H9 (cell line): ENCODE results near the gene GIPC1. TPM values are rescaled to one million over a fixed set of nuclear protein-coding genes. Genes with fewer than 3 reads are reported as not detected.

Experiments used
- DNase-seq: peaks from one replicate; pipeline ENCODE4 v3.0.0-alpha.2; 2017
- H2AFZ ChIP-seq: one replicate; pipeline ENCODE4 v1.6.1; 2013; ENCODE audit warnings: mild to moderate bottlenecking, low read length, control low read depth, moderate library complexity
- H2AK5ac ChIP-seq: 2 replicates; pipeline ENCODE4 v1.6.1; 2013; ENCODE audit warnings: low read length, control low read depth, mixed read lengths; ENCODE audit not compliant: insufficient read length
- H2BK120ac ChIP-seq: one replicate; pipeline ENCODE4 v1.6.1; 2013; ENCODE audit warnings: low read depth, mild to moderate bottlenecking, low read length, control low read depth, inconsistent platforms; ENCODE audit not compliant: poor library complexity, severe bottlenecking
- H2BK12ac ChIP-seq: 2 replicates; pipeline ENCODE4 v1.6.1; 2013; ENCODE audit warnings: low read length, control low read depth, mixed read lengths, low read depth; ENCODE audit not compliant: insufficient read length
- H2BK15ac ChIP-seq: 2 replicates; pipeline ENCODE4 v1.6.1; 2013; ENCODE audit warnings: low read depth, low read length, control low read depth
- H2BK20ac ChIP-seq: one replicate; pipeline ENCODE4 v1.6.1; 2013; ENCODE audit warnings: low read depth, mild to moderate bottlenecking, low read length, control low read depth, inconsistent platforms; ENCODE audit not compliant: poor library complexity, severe bottlenecking
- H2BK5ac ChIP-seq: 2 replicates; pipeline ENCODE4 v1.6.1; 2013; ENCODE audit warnings: low read length, control low read depth, mixed read lengths; ENCODE audit not compliant: insufficient read length
- H3K14ac ChIP-seq: 2 replicates; pipeline ENCODE4 v1.6.1; 2013; ENCODE audit warnings: low read length, control low read depth; ENCODE audit not compliant: insufficient read depth
- H3K18ac ChIP-seq: 2 replicates; pipeline ENCODE4 v1.6.1; 2013; ENCODE audit warnings: low read depth, mild to moderate bottlenecking, mixed read lengths, low read length, control low read depth; ENCODE audit not compliant: insufficient read length
- H3K23ac ChIP-seq: 2 replicates; pipeline ENCODE4 v1.6.1; 2013; ENCODE audit warnings: low read length, control low read depth, mixed read lengths, low read depth; ENCODE audit not compliant: insufficient read length
- H3K23me2 ChIP-seq: 2 replicates; pipeline ENCODE4 v1.6.1; 2013; ENCODE audit warnings: low read depth, mild to moderate bottlenecking, mixed read lengths, low read length, control low read depth; ENCODE audit not compliant: insufficient read length, poor library complexity, severe bottlenecking
- H3K27ac ChIP-seq: 2 replicates; pipeline ENCODE4 v1.5.1; 2013; ENCODE audit warnings: low read length, control low read depth, mixed read lengths, low read depth; ENCODE audit not compliant: insufficient read length
- H3K27me3 ChIP-seq: 2 replicates; pipeline ENCODE4 v1.6.1; 2013; ENCODE audit warnings: low read length, control low read depth, inconsistent platforms; ENCODE audit not compliant: insufficient read depth
- H3K4ac ChIP-seq: 2 replicates; pipeline ENCODE4 v1.6.1; 2013; ENCODE audit warnings: low read depth, mild to moderate bottlenecking, control low read depth, inconsistent platforms, low read length, moderate library complexity
- H3K4me1 ChIP-seq: 2 replicates; pipeline ENCODE4 v1.6.1; 2013; ENCODE audit warnings: low read length, control low read depth, inconsistent platforms; ENCODE audit not compliant: insufficient read depth
- H3K4me2 ChIP-seq: 2 replicates; pipeline ENCODE4 v1.6.1; 2013; ENCODE audit warnings: low read length, control low read depth, mixed read lengths; ENCODE audit not compliant: insufficient read length, insufficient read depth
- H3K56ac ChIP-seq: 2 replicates; pipeline ENCODE4 v1.6.1; 2013; ENCODE audit warnings: low read depth, mild to moderate bottlenecking, mixed read lengths, low read length, control low read depth; ENCODE audit not compliant: insufficient read length
- H3K79me1 ChIP-seq: 2 replicates; pipeline ENCODE4 v1.6.1; 2013; ENCODE audit warnings: low read depth, mild to moderate bottlenecking, moderate library complexity, low read length, control low read depth, inconsistent platforms; ENCODE audit not compliant: insufficient read depth, poor library complexity, severe bottlenecking
- H3K79me2 ChIP-seq: 2 replicates; pipeline ENCODE4 v1.6.1; 2013; ENCODE audit warnings: low read length, control low read depth, inconsistent platforms; ENCODE audit not compliant: insufficient read depth
- H3K9ac ChIP-seq: 2 replicates; pipeline ENCODE4 v1.6.1; 2013; ENCODE audit warnings: low read length, control low read depth, mixed read lengths; ENCODE audit not compliant: insufficient read length; ENCODE audit errors: extremely low read depth
- H3K9me3 ChIP-seq: one replicate; pipeline ENCODE4 v1.6.1; 2013; ENCODE audit warnings: low read depth, low read length, inconsistent platforms; ENCODE audit not compliant: control insufficient read depth
- H3T11ph ChIP-seq: one replicate; pipeline ENCODE4 v1.6.1; 2013; ENCODE audit warnings: mild to moderate bottlenecking, low read length, control low read depth, inconsistent platforms
- H4K20me1 ChIP-seq: one replicate; pipeline ENCODE4 v1.6.1; 2013; ENCODE audit not compliant: control insufficient read depth, insufficient read length, insufficient read depth
- H4K5ac ChIP-seq: 2 replicates; pipeline ENCODE4 v1.6.1; 2013; ENCODE audit warnings: low read depth, mild to moderate bottlenecking, mixed read lengths, low read length, control low read depth; ENCODE audit not compliant: insufficient read length
- H4K8ac ChIP-seq: replicated peaks from 2 replicates; pipeline ENCODE4 v1.6.1; 2013; ENCODE audit warnings: low read length, control low read depth, mixed read lengths, low read depth; ENCODE audit not compliant: insufficient read length
- H4K91ac ChIP-seq: 2 replicates; pipeline ENCODE4 v1.6.1; 2013; ENCODE audit warnings: low read depth, mild to moderate bottlenecking, moderate library complexity, mixed read lengths, low read length, control low read depth; ENCODE audit not compliant: insufficient read length
- H3K27ac Mint-ChIP-seq, 3 experiments: 2 replicates in 2 of 3; 3 replicates in 1 of 3; pipeline ENCODE4 v1.8.0; 2020 to 2021; ENCODE audit warnings: mixed read lengths in 3 of 3, mild to moderate bottlenecking in 1 of 3, moderate library complexity in 1 of 3
- H3K27me3 Mint-ChIP-seq: 2 replicates; pipeline ENCODE4 v1.8.0; 2021; ENCODE audit warnings: low read depth, mild to moderate bottlenecking, moderate library complexity, mixed read lengths
- H3K36me3 Mint-ChIP-seq, 3 experiments: 2 replicates in 2 of 3; 3 replicates in 1 of 3; pipeline ENCODE4 v1.8.0; 2020 to 2021; ENCODE audit warnings: low read depth in 3 of 3, mixed read lengths in 3 of 3; ENCODE audit not compliant: insufficient read depth in 1 of 3
- H3K4me1 Mint-ChIP-seq, 2 experiments: 2 replicates each; pipeline ENCODE4 v1.8.0; 2020; ENCODE audit warnings: mixed read lengths in 2 of 2
- H3K4me3 Mint-ChIP-seq, 2 experiments: 2 replicates in 1 of 2; 3 replicates in 1 of 2; pipeline ENCODE4 v1.8.0; 2020 to 2021; ENCODE audit warnings: mild to moderate bottlenecking in 2 of 2, mixed read lengths in 2 of 2, moderate library complexity in 1 of 2
- H3K9me3 Mint-ChIP-seq, 2 experiments: 2 replicates in 1 of 2; 3 replicates in 1 of 2; pipeline ENCODE4 v1.8.0; 2020; ENCODE audit warnings: mild to moderate bottlenecking in 2 of 2, mixed read lengths in 2 of 2, moderate library complexity in 1 of 2
- CTCF ChIP-seq: fragments of 200-600 bp; sonication (generic); conservative IDR thresholded peaks from 3 replicates; pipeline ENCODE4 v1.8.0; 2021; ENCODE audit warnings: antibody characterized with exemption, mild to moderate bottlenecking
- WGBS: extraction: QIAGEN DNeasy Blood & Tissue Kit; methylation state at CpG from one replicate; pipeline ENCODE4 v1.1.7; 2013; ENCODE audit warnings: missing lambda C conversion rate, low lambda C conversion rate, mixed read lengths; ENCODE audit not compliant: insufficient read length; ENCODE audit errors: extremely low coverage; 5-methylcytosine and 5-hydroxymethylcytosine counted together
- microRNA-seq: library from miRNA; unstranded; fragments of <30 nt; microRNA quantifications from one replicate; pipeline ENCODE4, GENCODE V29; 2020; ENCODE audit warnings: borderline microRNAs expressed
- total RNA-seq: library from RNA; stranded (reverse); gene quantifications from 2 replicates; pipeline ENCODE4 v1.2.1, GENCODE V29; 2021

Gene GIPC1
- total RNA-seq, 1 experiment from 2014 or later = 70.6 TPM

- Histone ChIP-seq H4K8ac (no peak overlapping the region), H3K56ac (no peak overlapping the region), H2AFZ (no peak overlapping the region), H2BK20ac (no peak overlapping the region), H3K9ac (no peak overlapping the region), H3K14ac (no peak overlapping the region), H3T11ph (no peak overlapping the region), H4K20me1 (no peaks in the 10 kb centered on the region), H2BK12ac (no peak overlapping the region), H3K79me1 (no peaks in the 10 kb centered on the region), H3K27ac (no peak overlapping the region), H3K4me1 (no peaks in the 10 kb centered on the region), H3K4ac (no peak overlapping the region), H2BK5ac (no peak overlapping the region), H3K9me3 (no peaks in the 10 kb centered on the region), H2BK120ac (no peak overlapping the region), H4K5ac (no peak overlapping the region), H3K23me2 (peaks cover 6% of the 10 kb centered on the region), H2AK5ac (no peak overlapping the region), H3K27me3 (no peaks in the 10 kb centered on the region), H3K23ac (no peak overlapping the region), H3K79me2 (0 out of 2 replicates have a peak, but pooled peaks cover under 1% of the 10 kb centered on the region), H3K18ac (no peak overlapping the region), H2BK15ac (no peak overlapping the region), H3K4me2 (no peak overlapping the region), H4K91ac (no peak overlapping the region)
- peaks cover 20% of the 10 kb centered on the region for H3K27me3 Mint-ChIP-seq
- TF ChIP-seq CTCF = no peak
- H3K27ac Mint-ChIP-seq = no peak overlapping the region
- no peak overlapping the region for H3K4me3 Mint-ChIP-seq
- H3K4me1 Mint-ChIP-seq = peaks cover 6 to 7% of the 10 kb centered on the region in 2 experiments; a peak in 3 of 4 replicates
- H3K9me3 Mint-ChIP-seq = no peaks in the 10 kb centered on the region; a peak in 1 of 5 replicates
- H3K36me3 Mint-ChIP-seq = no peaks in the 10 kb centered on the region
- DNase-seq = no peak
- no CpG with 5 or more reads among the region's 4 CpGs for WGBS
Observed at GRCh38 chr19:14428882-14429416, 67.0 kb downstream of the GIPC1 start.

Small RNAs within 50 kb of the gene (microRNA-seq; reads per million reads assigned to microRNA genes)
- gene MIR639 = not detected

Other genes starting within 250 kb of the GIPC1 start
- gene ADGRE5, start 114.7 kb downstream of the GIPC1 start, total RNA-seq = 0.96 and 0.97 TPM in 2 replicates
- 137 and 145 TPM in 2 replicates for gene DDX39A, start 76.8 kb downstream of the GIPC1 start, total RNA-seq
- gene PKN1, start 62.8 kb downstream of the GIPC1 start, total RNA-seq = 149 and 159 TPM in 2 replicates
- gene PTGER1, start 20.8 kb downstream of the GIPC1 start, total RNA-seq = 0.63 and 0.66 TPM in 2 replicates
- gene DNAJB1, start 22.3 kb upstream of the GIPC1 start, total RNA-seq = 77.7 and 87.0 TPM in 2 replicates
- gene TECR, start 33.5 kb upstream of the GIPC1 start, total RNA-seq = 162 and 164 TPM in 2 replicates
- gene NDUFB7, start 75.9 kb upstream of the GIPC1 start, total RNA-seq = 155 and 161 TPM in 2 replicates
- not detected in 2 replicates for gene CLEC17A, start 87.0 kb upstream of the GIPC1 start, total RNA-seq
- not detected in 2 replicates for gene ADGRE3, start 178.7 kb upstream of the GIPC1 start, total RNA-seq
- 6.0 and 7.9 TPM in 2 replicates for gene ZNF333, start 193.9 kb upstream of the GIPC1 start, total RNA-seq